ENCODE results near the gene EPHA8. TPM values are rescaled to one million over a fixed set of nuclear protein-coding genes. Genes with fewer than 3 reads are reported as not detected.

The EPHA8 gene
- total RNA-seq, 1 experiment from 2014 or later = 3.8 TPM

DNA sequence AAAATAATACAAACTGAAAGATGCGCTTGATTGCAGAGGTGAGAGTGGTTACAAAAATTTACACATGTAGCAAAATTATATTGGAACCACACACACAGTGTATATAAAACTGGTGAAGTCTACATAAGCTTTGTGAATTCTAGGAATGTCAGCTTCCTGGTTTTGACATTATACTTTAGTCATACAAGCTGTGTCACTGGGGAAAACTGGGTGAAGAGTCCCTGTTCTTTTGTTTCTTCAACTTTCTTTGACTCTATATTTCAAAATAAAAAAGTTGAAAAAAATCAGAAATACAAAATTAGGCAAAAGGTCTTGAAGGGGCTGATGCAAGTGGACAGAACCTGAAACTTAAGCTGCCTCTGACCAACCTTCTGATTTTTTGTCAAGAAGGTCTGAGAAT lies 83.1 kb downstream of the EPHA8 start (continued):
- TF ChIP-seq, protein P1, sequence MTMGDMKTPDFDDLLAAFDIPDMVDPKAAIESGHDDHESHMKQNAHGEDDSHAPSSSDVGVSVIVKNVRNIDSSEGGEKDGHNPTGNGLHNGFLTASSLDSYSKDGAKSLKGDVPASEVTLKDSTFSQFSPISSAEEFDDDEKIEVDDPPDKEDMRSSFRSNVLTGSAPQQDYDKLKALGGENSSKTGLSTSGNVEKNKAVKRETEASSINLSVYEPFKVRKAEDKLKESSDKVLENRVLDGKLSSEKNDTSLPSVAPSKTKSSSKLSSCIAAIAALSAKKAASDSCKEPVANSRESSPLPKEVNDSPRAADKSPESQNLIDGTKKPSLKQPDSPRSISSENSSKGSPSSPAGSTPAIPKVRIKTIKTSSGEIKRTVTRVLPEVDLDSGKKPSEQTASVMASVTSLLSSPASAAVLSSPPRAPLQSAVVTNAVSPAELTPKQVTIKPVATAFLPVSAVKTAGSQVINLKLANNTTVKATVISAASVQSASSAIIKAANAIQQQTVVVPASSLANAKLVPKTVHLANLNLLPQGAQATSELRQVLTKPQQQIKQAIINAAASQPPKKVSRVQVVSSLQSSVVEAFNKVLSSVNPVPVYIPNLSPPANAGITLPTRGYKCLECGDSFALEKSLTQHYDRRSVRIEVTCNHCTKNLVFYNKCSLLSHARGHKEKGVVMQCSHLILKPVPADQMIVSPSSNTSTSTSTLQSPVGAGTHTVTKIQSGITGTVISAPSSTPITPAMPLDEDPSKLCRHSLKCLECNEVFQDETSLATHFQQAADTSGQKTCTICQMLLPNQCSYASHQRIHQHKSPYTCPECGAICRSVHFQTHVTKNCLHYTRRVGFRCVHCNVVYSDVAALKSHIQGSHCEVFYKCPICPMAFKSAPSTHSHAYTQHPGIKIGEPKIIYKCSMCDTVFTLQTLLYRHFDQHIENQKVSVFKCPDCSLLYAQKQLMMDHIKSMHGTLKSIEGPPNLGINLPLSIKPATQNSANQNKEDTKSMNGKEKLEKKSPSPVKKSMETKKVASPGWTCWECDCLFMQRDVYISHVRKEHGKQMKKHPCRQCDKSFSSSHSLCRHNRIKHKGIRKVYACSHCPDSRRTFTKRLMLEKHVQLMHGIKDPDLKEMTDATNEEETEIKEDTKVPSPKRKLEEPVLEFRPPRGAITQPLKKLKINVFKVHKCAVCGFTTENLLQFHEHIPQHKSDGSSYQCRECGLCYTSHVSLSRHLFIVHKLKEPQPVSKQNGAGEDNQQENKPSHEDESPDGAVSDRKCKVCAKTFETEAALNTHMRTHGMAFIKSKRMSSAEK (CRISPR knock-in tag; IDR thresholded peaks at IDR 0.05; ENCODE audit: borderline replicate concordance) = no peak
- no peak for TF ChIP-seq RORB (CRISPR knock-in tag; IDR thresholded peaks at IDR 0.05)

DNA sequence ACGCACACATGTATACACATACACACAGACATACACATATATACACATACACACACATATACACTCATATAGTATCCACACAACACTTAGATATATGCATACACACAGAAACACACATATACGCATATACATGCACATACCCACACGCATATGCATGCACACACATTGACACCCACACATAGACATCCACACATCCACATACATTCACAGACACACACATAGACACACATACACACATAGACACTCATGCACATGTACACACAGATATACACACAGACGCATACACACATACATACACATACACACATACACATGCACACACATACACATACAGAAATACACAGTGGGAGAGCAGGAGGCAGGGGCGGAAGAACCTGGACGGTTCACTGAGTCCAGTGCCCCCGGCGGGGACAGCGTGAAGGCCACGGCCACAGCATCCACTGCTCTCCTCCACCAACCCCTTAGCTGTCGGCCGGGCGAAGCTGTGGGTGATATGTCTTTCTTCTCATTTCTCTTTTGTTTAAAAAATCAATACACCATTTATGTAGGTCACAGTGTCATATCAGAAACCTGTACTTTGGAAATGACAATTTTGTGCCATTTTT lies 86.9 kb downstream of the EPHA8 start:
- ATAC-seq = no peak
- H3K27me3 Mint-ChIP-seq (ENCODE audit: low read depth) = 0 out of 2 replicates have a peak, but pooled peaks cover 4% of the 10 kb centered on the region
- TF ChIP-seq JAZF1 (CRISPR knock-in tag; IDR thresholded peaks at IDR 0.05) (no peak), ZNF317 (CRISPR knock-in tag; IDR thresholded peaks at IDR 0.05; ENCODE audit: borderline replicate concordance, low read depth) (no peak), NFYB (CRISPR knock-in tag; conservative IDR thresholded peaks at IDR 0.05; ENCODE audit: low read depth) (no peak), GRHL2 (CRISPR knock-in tag; IDR thresholded peaks at IDR 0.05; ENCODE audit: insufficient replicate concordance, severe bottlenecking) (no peak), OVOL2 (CRISPR knock-in tag; IDR thresholded peaks at IDR 0.05; ENCODE audit: borderline replicate concordance) (no peak), ZNF121 (CRISPR knock-in tag; IDR thresholded peaks at IDR 0.05) (no peak), SMAD3 (CRISPR knock-in tag; IDR thresholded peaks at IDR 0.05; ENCODE audit: borderline replicate concordance) (no peak), ETV6 (CRISPR knock-in tag; IDR thresholded peaks at IDR 0.05) (no peak)
- TF ChIP-seq, protein P2, sequence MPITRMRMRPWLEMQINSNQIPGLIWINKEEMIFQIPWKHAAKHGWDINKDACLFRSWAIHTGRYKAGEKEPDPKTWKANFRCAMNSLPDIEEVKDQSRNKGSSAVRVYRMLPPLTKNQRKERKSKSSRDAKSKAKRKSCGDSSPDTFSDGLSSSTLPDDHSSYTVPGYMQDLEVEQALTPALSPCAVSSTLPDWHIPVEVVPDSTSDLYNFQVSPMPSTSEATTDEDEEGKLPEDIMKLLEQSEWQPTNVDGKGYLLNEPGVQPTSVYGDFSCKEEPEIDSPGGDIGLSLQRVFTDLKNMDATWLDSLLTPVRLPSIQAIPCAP (CRISPR knock-in tag; IDR thresholded peaks at IDR 0.05) = no peak
- TF ChIP-seq, protein P3, sequence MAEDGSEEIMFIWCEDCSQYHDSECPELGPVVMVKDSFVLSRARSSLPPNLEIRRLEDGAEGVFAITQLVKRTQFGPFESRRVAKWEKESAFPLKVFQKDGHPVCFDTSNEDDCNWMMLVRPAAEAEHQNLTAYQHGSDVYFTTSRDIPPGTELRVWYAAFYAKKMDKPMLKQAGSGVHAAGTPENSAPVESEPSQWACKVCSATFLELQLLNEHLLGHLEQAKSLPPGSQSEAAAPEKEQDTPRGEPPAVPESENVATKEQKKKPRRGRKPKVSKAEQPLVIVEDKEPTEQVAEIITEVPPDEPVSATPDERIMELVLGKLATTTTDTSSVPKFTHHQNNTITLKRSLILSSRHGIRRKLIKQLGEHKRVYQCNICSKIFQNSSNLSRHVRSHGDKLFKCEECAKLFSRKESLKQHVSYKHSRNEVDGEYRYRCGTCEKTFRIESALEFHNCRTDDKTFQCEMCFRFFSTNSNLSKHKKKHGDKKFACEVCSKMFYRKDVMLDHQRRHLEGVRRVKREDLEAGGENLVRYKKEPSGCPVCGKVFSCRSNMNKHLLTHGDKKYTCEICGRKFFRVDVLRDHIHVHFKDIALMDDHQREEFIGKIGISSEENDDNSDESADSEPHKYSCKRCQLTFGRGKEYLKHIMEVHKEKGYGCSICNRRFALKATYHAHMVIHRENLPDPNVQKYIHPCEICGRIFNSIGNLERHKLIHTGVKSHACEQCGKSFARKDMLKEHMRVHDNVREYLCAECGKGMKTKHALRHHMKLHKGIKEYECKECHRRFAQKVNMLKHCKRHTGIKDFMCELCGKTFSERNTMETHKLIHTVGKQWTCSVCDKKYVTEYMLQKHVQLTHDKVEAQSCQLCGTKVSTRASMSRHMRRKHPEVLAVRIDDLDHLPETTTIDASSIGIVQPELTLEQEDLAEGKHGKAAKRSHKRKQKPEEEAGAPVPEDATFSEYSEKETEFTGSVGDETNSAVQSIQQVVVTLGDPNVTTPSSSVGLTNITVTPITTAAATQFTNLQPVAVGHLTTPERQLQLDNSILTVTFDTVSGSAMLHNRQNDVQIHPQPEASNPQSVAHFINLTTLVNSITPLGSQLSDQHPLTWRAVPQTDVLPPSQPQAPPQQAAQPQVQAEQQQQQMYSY (CRISPR knock-in tag; IDR thresholded peaks at IDR 0.05) = no peak
- TF ChIP-seq, protein P4, sequence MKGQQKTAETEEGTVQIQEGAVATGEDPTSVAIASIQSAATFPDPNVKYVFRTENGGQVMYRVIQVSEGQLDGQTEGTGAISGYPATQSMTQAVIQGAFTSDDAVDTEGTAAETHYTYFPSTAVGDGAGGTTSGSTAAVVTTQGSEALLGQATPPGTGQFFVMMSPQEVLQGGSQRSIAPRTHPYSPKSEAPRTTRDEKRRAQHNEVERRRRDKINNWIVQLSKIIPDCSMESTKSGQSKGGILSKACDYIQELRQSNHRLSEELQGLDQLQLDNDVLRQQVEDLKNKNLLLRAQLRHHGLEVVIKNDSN (CRISPR knock-in tag; IDR thresholded peaks at IDR 0.05) = no peak
- TF ChIP-seq, protein P5, sequence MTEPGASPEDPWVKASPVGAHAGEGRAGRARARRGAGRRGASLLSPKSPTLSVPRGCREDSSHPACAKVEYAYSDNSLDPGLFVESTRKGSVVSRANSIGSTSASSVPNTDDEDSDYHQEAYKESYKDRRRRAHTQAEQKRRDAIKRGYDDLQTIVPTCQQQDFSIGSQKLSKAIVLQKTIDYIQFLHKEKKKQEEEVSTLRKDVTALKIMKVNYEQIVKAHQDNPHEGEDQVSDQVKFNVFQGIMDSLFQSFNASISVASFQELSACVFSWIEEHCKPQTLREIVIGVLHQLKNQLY (CRISPR knock-in tag; IDR thresholded peaks at IDR 0.05) = no peak
- TF ChIP-seq, protein P1 (CRISPR knock-in tag; IDR thresholded peaks at IDR 0.05; ENCODE audit: borderline replicate concordance) = no peak
- TF ChIP-seq, protein P6, sequence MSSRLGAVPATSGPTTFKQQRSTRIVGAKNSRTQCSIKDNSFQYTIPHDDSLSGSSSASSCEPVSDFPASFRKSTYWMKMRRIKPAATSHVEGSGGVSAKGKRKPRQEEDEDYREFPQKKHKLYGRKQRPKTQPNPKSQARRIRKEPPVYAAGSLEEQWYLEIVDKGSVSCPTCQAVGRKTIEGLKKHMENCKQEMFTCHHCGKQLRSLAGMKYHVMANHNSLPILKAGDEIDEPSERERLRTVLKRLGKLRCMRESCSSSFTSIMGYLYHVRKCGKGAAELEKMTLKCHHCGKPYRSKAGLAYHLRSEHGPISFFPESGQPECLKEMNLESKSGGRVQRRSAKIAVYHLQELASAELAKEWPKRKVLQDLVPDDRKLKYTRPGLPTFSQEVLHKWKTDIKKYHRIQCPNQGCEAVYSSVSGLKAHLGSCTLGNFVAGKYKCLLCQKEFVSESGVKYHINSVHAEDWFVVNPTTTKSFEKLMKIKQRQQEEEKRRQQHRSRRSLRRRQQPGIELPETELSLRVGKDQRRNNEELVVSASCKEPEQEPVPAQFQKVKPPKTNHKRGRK (CRISPR knock-in tag; IDR thresholded peaks at IDR 0.05; ENCODE audit: borderline replicate concordance) = no peak

More for the DNA sequence above, 86.9 kb downstream of the EPHA8 start:
- CTCF ChIA-PET = no interaction called here
- POLR2A ChIA-PET = no interaction called here
- no peaks in the 10 kb centered on the region for H3K4me1 Mint-ChIP-seq
- no peaks in the 10 kb centered on the region for H3K9me3 Mint-ChIP-seq
- no peak for DNase-seq (ENCODE audit: low spot score)
- H3K36me3 Mint-ChIP-seq = no peaks in the 10 kb centered on the region
- no peak overlapping the region for H3K27ac Mint-ChIP-seq
- no peak overlapping the region for H3K4me3 Mint-ChIP-seq
